IMR-90 (cell line): ENCODE data around the gene KCNJ10. TPM values are rescaled to one million over a fixed set of nuclear protein-coding genes. Genes with fewer than 3 reads are reported as not detected.

Experiments used
- ATAC-seq: fragments of 200-7000 bp; cut with Tn5 transposase; 2 replicates; pipeline ENCODE4 v1.9.1; 2020; ENCODE audit warnings: low read depth, mild to moderate bottlenecking, moderate library complexity
- BruUV-seq: library from RNA; stranded (reverse); fragments of 400-500 nt; replicated peaks from 2 replicates; lab custom pipeline; 2021; lab: Mats Ljungman, UMichigan
- CTCF ChIA-PET: fragments of 300-600 bp; formaldehyde crosslinking; extraction: SDS; loops from one replicate; lab custom pipeline; 2021; ENCODE audit warnings: antibody characterized with exemption; lab: Yijun Ruan, JAX
- POLR2A ChIA-PET: fragments of 300-600 bp; sonication (Branson Sonifier 250); formaldehyde crosslinking; loops from one replicate; lab custom pipeline; 2022; ENCODE audit warnings: antibody characterized with exemption; ENCODE audit not compliant: unreplicated experiment; lab: Charles Lee
- DNase-seq: peaks from one replicate; pipeline ENCODE4 v3.0.0; 2013
- H2AFZ ChIP-seq: replicated peaks from 2 replicates; pipeline ENCODE3; 2013; ENCODE audit warnings: low read length, mild to moderate bottlenecking; ENCODE audit not compliant: poor library complexity
- H2AK5ac ChIP-seq: 2 replicates; pipeline ENCODE4 v1.6.1; 2013; ENCODE audit warnings: low read depth, low read length, inconsistent platforms
- H2AK9ac ChIP-seq: replicated peaks from 2 replicates; pipeline ENCODE3; 2013; ENCODE audit warnings: mild to moderate bottlenecking, low read depth, low read length, moderate library complexity; ENCODE audit not compliant: poor library complexity
- H2BK120ac ChIP-seq: 2 replicates; pipeline ENCODE4 v1.6.1; 2013; ENCODE audit warnings: low read depth, low read length, inconsistent platforms
- H2BK15ac ChIP-seq: 3 replicates; pipeline ENCODE4 v1.6.1; 2013; ENCODE audit warnings: low read depth, low read length, inconsistent platforms
- H2BK20ac ChIP-seq: 2 replicates; pipeline ENCODE4 v1.6.1; 2013; ENCODE audit warnings: low read depth, mild to moderate bottlenecking, inconsistent platforms, low read length, moderate library complexity
- H2BK5ac ChIP-seq: 2 replicates; pipeline ENCODE4 v1.6.1; 2013; ENCODE audit warnings: mild to moderate bottlenecking, low read depth, low read length, inconsistent platforms; ENCODE audit not compliant: poor library complexity, severe bottlenecking
- H3K14ac ChIP-seq: replicated peaks from 2 replicates; pipeline ENCODE4 v1.6.1; 2013; ENCODE audit warnings: low read depth, low read length, inconsistent platforms
- H3K18ac ChIP-seq: 2 replicates; pipeline ENCODE4 v1.6.1; 2013; ENCODE audit warnings: low read depth, low read length, control low read depth
- H3K23ac ChIP-seq: 2 replicates; pipeline ENCODE4 v1.6.1; 2013; ENCODE audit warnings: low read depth, low read length, inconsistent platforms
- H3K27ac ChIP-seq: 2 replicates; pipeline ENCODE4 v1.5.1; 2013; ENCODE audit warnings: mild to moderate bottlenecking, control low read depth, low read length; ENCODE audit not compliant: insufficient read depth
- H3K27me3 ChIP-seq: 2 replicates; pipeline ENCODE4 v1.6.1; 2013; ENCODE audit warnings: low read length; ENCODE audit not compliant: control insufficient read depth, insufficient read depth
- H3K36me3 ChIP-seq: 2 replicates; pipeline ENCODE4 v1.6.1; 2013; ENCODE audit warnings: low read length, mixed read lengths; ENCODE audit not compliant: control insufficient read depth, insufficient read depth
- H3K4ac ChIP-seq: 2 replicates; pipeline ENCODE4 v1.6.1; 2013; ENCODE audit warnings: low read depth, low read length, inconsistent platforms
- H3K4me1 ChIP-seq: 2 replicates; pipeline ENCODE4 v1.6.1; 2013; ENCODE audit warnings: low read length, mixed read lengths; ENCODE audit not compliant: control insufficient read depth, insufficient read depth
- H3K4me2 ChIP-seq: 2 replicates; pipeline ENCODE4 v1.6.1; 2013; ENCODE audit warnings: low read depth, mild to moderate bottlenecking, control low read depth, low read length, moderate library complexity
- H3K4me3 ChIP-seq: 2 replicates; pipeline ENCODE4 v1.5.1; 2013; ENCODE audit warnings: low read depth, mild to moderate bottlenecking, control low read depth, low read length, moderate library complexity; ENCODE audit not compliant: insufficient read depth
- H3K56ac ChIP-seq: 2 replicates; pipeline ENCODE4 v1.6.1; 2013; ENCODE audit warnings: low read length, inconsistent platforms; ENCODE audit not compliant: insufficient read depth; ENCODE audit errors: extremely low read depth
- H3K79me1 ChIP-seq, 2 experiments: 2 replicates each; pipeline ENCODE4 v1.6.1; 2013; ENCODE audit warnings: low read length in 2 of 2, inconsistent platforms in 1 of 2, low read depth in 1 of 2
- H3K9ac ChIP-seq: 2 replicates; pipeline ENCODE4 v1.6.1; 2013; ENCODE audit warnings: low read depth, low read length, control low read depth
- H3K9me1 ChIP-seq: 2 replicates; pipeline ENCODE4 v1.6.1; 2013; ENCODE audit warnings: low read length, inconsistent platforms; ENCODE audit not compliant: insufficient read depth
- H3K9me3 ChIP-seq: 2 replicates; pipeline ENCODE4 v1.6.1; 2013; ENCODE audit warnings: low read length; ENCODE audit not compliant: control insufficient read depth, insufficient read depth
- H4K20me1 ChIP-seq: 2 replicates; pipeline ENCODE4 v1.6.1; 2013; ENCODE audit warnings: low read length, inconsistent platforms; ENCODE audit not compliant: insufficient read depth
- H4K5ac ChIP-seq: 2 replicates; pipeline ENCODE4 v1.6.1; 2013; ENCODE audit warnings: mild to moderate bottlenecking, low read depth, low read length, control low read depth
- H4K8ac ChIP-seq, 2 experiments: 2 replicates each; pipeline ENCODE4 v1.6.1; 2013; ENCODE audit warnings: low read depth in 2 of 2, low read length in 2 of 2, control low read depth in 1 of 2, inconsistent platforms in 1 of 2
- H4K91ac ChIP-seq: 2 replicates; pipeline ENCODE4 v1.6.1; 2013; ENCODE audit warnings: low read depth, low read length, inconsistent platforms; ENCODE audit not compliant: insufficient read depth
- RAD21 ChIP-seq: IDR thresholded peaks from 2 replicates; pipeline ENCODE4 v1.6.1; 2012; ENCODE audit warnings: low read length, improper control_type of control experiment
- SMC3 ChIP-seq: fragments of 150-350 bp; IDR thresholded peaks from 2 replicates; pipeline ENCODE4 v1.6.1; 2016; ENCODE audit warnings: low read depth, mild to moderate bottlenecking, antibody characterized with exemption, low read length, moderate library complexity
- WGBS, 2 experiments: methylation state at CpG; one replicate each; pipeline versions ENCODE4 v1.1.5 to v1.1.7; 2013; ENCODE audit warnings: missing lambda C conversion rate in 2 of 2; ENCODE audit not compliant: insufficient read length in 1 of 2; ENCODE audit errors: extremely low coverage in 2 of 2; 5-methylcytosine and 5-hydroxymethylcytosine counted together
- dilution Hi-C: fragments of 300-500 bp; cut with HindIII; formaldehyde crosslinking; loops from one replicate; pipeline ENCODE4 v1.14.3; 2018; ENCODE audit warnings: low sequenced_read_pairs; ENCODE audit not compliant: unreplicated experiment
- in situ Hi-C: fragments of 300-500 bp; cut with MboI; formaldehyde crosslinking; loops from 3 replicates; pipeline ENCODE4 v1.14.3; 2019; ENCODE audit warnings: low sequenced_read_pairs, inconsistent platforms, mixed read lengths
- intact Hi-C: fragments of 100-400 bp; cut with micrococcal nuclease; formaldehyde crosslinking; loops from 2 replicates; pipeline ENCODE4 v1.10.0; 2022
- polyA plus RNA-seq, 3 experiments: library from polyadenylated mRNA; depleted of rRNA; stranded (reverse); fragments of >200 nt; gene quantifications; 2 replicates each; pipeline ENCODE4 v1.2.3, GENCODE V29; 2012; ENCODE audit warnings: low replicate concordance in 1 of 3
- total RNA-seq: library from RNA; depleted of rRNA; stranded (reverse); fragments of >200 nt; gene quantifications from 2 replicates; pipeline ENCODE4 v1.2.3, GENCODE V29; 2012
- TF ChIP-seq, protein P1 (sequence below): fragments of 150-350 bp; IDR thresholded peaks from 2 replicates; pipeline ENCODE4 v1.6.1; 2016; ENCODE audit warnings: low read depth, mild to moderate bottlenecking, low read length, moderate library complexity, borderline replicate concordance
- TF ChIP-seq, protein P2 (sequence below): conservative IDR thresholded peaks from 2 replicates; pipeline ENCODE4 v1.5.1; 2012; ENCODE audit warnings: mild to moderate bottlenecking, low read depth, low read length, improper control_type of control experiment

The KCNJ10 gene
- total and polyA plus RNA-seq, 2 of the 4 experiments (the other 2 are of a cell fraction), result not detected

DNA sequence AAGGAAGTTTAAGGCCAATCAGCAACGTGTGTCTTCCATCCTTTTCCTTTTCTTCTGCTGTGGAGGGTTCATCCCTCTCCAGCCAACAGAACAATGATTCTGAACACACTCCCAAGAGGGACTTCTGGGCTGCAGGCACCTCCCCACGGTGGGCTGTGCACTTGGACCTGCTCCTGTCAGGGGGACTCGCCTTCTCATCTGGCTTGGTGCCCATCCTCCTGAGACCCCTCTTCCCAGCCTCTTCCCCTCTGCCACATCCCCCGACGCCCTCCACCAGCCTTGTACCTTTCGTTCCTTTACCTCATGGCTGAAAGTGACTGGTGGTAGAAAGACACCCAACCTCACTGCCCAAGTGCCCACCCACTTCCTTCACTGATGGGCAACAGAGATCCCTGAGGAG lies 89.9 kb downstream of the KCNJ10 start:
- ATAC-seq (no peak), DNase-seq (no peak)
- in situ Hi-C loops, result no loop called here
- no CpG with 5 or more reads among the region's 6 CpGs for WGBS, 2 experiments
- Histone ChIP-seq H3K9me3 (no peaks in the 10 kb centered on the region), H2BK120ac (no peak overlapping the region), H3K4ac (no peak overlapping the region), H3K79me1 (no peaks in the 10 kb centered on the region), H3K36me3 (no peaks in the 10 kb centered on the region; the same call in 1 of the 2 replicates), H4K8ac (no peak overlapping the region), H4K5ac (no peak overlapping the region; the same call in 1 of the 2 replicates), H3K4me3 (no peak overlapping the region), H3K4me1 (peaks cover 8% of the 10 kb centered on the region; the same call in 1 of the 2 replicates), H2BK20ac (no peak overlapping the region), H3K18ac (no peak overlapping the region), H4K91ac (no peak overlapping the region), H3K23ac (no peak overlapping the region), H3K4me2 (no peak overlapping the region), H2AFZ (no peak overlapping the region), H4K20me1 (no peaks in the 10 kb centered on the region), H2AK5ac (no peak overlapping the region), H3K9ac (no peak overlapping the region), H3K14ac (no peak overlapping the region), H3K9me1 (no peaks in the 10 kb centered on the region), H2BK15ac (no peak overlapping the region), H3K56ac (no peak overlapping the region), H3K27ac (no peak overlapping the region), H2BK5ac (no peak overlapping the region), H2AK9ac (no peak overlapping the region), H3K27me3 (peaks cover 26% of the 10 kb centered on the region)
- intact Hi-C loops, result no loop called here
- BruUV-seq, result no TSS peak
- dilution Hi-C loops, result no loop called here
- ChIA-PET POLR2A (no interaction called here), CTCF (interaction anchor here (0.6 kb wide), 1 partner anchor 1989 kb away, joined by 3 read pairs; no protein-coding TSS in a partner anchor)
- TF ChIP-seq RAD21 (no peak), SMC3 (no peak)
- TF ChIP-seq, protein P1, sequence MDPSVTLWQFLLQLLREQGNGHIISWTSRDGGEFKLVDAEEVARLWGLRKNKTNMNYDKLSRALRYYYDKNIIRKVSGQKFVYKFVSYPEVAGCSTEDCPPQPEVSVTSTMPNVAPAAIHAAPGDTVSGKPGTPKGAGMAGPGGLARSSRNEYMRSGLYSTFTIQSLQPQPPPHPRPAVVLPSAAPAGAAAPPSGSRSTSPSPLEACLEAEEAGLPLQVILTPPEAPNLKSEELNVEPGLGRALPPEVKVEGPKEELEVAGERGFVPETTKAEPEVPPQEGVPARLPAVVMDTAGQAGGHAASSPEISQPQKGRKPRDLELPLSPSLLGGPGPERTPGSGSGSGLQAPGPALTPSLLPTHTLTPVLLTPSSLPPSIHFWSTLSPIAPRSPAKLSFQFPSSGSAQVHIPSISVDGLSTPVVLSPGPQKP, result no peak
- TF ChIP-seq, protein P2, sequence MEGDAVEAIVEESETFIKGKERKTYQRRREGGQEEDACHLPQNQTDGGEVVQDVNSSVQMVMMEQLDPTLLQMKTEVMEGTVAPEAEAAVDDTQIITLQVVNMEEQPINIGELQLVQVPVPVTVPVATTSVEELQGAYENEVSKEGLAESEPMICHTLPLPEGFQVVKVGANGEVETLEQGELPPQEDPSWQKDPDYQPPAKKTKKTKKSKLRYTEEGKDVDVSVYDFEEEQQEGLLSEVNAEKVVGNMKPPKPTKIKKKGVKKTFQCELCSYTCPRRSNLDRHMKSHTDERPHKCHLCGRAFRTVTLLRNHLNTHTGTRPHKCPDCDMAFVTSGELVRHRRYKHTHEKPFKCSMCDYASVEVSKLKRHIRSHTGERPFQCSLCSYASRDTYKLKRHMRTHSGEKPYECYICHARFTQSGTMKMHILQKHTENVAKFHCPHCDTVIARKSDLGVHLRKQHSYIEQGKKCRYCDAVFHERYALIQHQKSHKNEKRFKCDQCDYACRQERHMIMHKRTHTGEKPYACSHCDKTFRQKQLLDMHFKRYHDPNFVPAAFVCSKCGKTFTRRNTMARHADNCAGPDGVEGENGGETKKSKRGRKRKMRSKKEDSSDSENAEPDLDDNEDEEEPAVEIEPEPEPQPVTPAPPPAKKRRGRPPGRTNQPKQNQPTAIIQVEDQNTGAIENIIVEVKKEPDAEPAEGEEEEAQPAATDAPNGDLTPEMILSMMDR, result no peak
